Caco-2 (cell line): ENCODE data around the gene PRKAR1A. TPM values are rescaled to one million over a fixed set of nuclear protein-coding genes. Genes with fewer than 3 reads are reported as not detected.

ENCODE experiments used
- BruUV-seq: library from RNA; stranded (reverse); fragments of 400-500 nt; replicated peaks from 2 replicates; lab custom pipeline; 2021; lab: Mats Ljungman, UMichigan
- CTCF ChIA-PET: fragments of 300-600 bp; sonication (Branson Sonifier 250); formaldehyde crosslinking; loops from one replicate; lab custom pipeline; 2022; ENCODE audit warnings: antibody characterized with exemption; lab: Charles Lee
- POLR2A ChIA-PET: fragments of 300-600 bp; sonication (Branson Sonifier 250); formaldehyde crosslinking; loops from one replicate; lab custom pipeline; 2022; ENCODE audit warnings: antibody characterized with exemption; lab: Charles Lee
- DNase-seq, 2 experiments: peaks; one replicate each; pipeline versions ENCODE4 v3.0.0 to v3.0.0-alpha.2; 2020 to 2022
- H3K27me3 ChIP-seq: replicated peaks from 2 replicates; pipeline ENCODE4 v1.6.0; 2011; ENCODE audit warnings: low read length; ENCODE audit not compliant: control insufficient read depth, insufficient read depth
- H3K36me3 ChIP-seq: 2 replicates; pipeline ENCODE4 v1.5.1; 2011; ENCODE audit warnings: low read length; ENCODE audit not compliant: control insufficient read depth, insufficient read depth
- H3K4me1 ChIP-seq: fragments of 250-450 bp; sonication (Bioruptor Pico); 2 replicates; pipeline ENCODE4 v1.5.1; 2020; ENCODE audit warnings: mild to moderate bottlenecking
- H3K4me3 ChIP-seq: 2 replicates; pipeline ENCODE4 v1.5.1; 2011; ENCODE audit warnings: low read depth, mild to moderate bottlenecking, control low read depth, low read length
- H3K9me3 ChIP-seq: fragments of 250-450 bp; sonication (Bioruptor Pico); 2 replicates; pipeline ENCODE4 v1.5.1; 2020; ENCODE audit warnings: mild to moderate bottlenecking, moderate library complexity
- H3K27ac Mint-ChIP-seq: one replicate; pipeline ENCODE4 v1.8.0; 2022; ENCODE audit warnings: mixed read lengths; ENCODE audit not compliant: unreplicated experiment
- H3K27me3 Mint-ChIP-seq: one replicate; pipeline ENCODE4 v1.8.0; 2022; ENCODE audit warnings: mixed read lengths; ENCODE audit not compliant: insufficient read depth, unreplicated experiment
- H3K36me3 Mint-ChIP-seq: one replicate; pipeline ENCODE4 v1.8.0; 2022; ENCODE audit warnings: mild to moderate bottlenecking, mixed read lengths; ENCODE audit not compliant: insufficient read depth, unreplicated experiment
- H3K4me1 Mint-ChIP-seq: one replicate; pipeline ENCODE4 v1.8.0; 2022; ENCODE audit warnings: low read depth, mixed read lengths; ENCODE audit not compliant: unreplicated experiment
- H3K4me3 Mint-ChIP-seq: one replicate; pipeline ENCODE4 v1.8.0; 2022; ENCODE audit warnings: mild to moderate bottlenecking, moderate library complexity, mixed read lengths; ENCODE audit not compliant: unreplicated experiment
- H3K9me3 Mint-ChIP-seq: one replicate; pipeline ENCODE4 v1.8.0; 2022; ENCODE audit warnings: mixed read lengths; ENCODE audit not compliant: unreplicated experiment
- CTCF ChIP-seq, 2 experiments: fragments of 200-600 bp in 1 of 2; IDR thresholded peaks; 1 replicate in 1 of 2; 2 replicates in 1 of 2; pipeline versions ENCODE4 v1.5.1 to v1.8.0; 2011 to 2022; ENCODE audit warnings: antibody characterized with exemption in 1 of 2, control low read depth in 1 of 2, inconsistent platforms in 1 of 2, low read depth in 1 of 2, low read length in 1 of 2, mild to moderate bottlenecking in 1 of 2, moderate library complexity in 1 of 2; ENCODE audit not compliant: insufficient read depth in 1 of 2, severe bottlenecking in 1 of 2, unreplicated experiment in 1 of 2
- intact Hi-C: fragments of 100-400 bp; cut with micrococcal nuclease; formaldehyde crosslinking; loops from one replicate; pipeline ENCODE4 v1.10.0; 2022; ENCODE audit not compliant: unreplicated experiment
- total RNA-seq: library from RNA; stranded (reverse); gene quantifications from 2 replicates; pipeline ENCODE4 v1.2.3, GENCODE V29; 2022

The PRKAR1A gene
- total RNA-seq, 1 experiment from 2014 or later, result 160 TPM

GRCh38 chr17:68540981-68541380 is 28.8 kb downstream of the PRKAR1A start:
- Histone ChIP-seq H3K36me3 (peaks cover 4% of the 10 kb centered on the region; the same call in 1 of the 2 replicates), H3K27me3 (no peaks in the 10 kb centered on the region), H3K9me3 (no peaks in the 10 kb centered on the region), H3K4me1 (no peaks in the 10 kb centered on the region), H3K4me3 (no peak overlapping the region)
- no peak for TF ChIP-seq CTCF (IDR thresholded peaks at IDR 0.05; ENCODE audit: insufficient read depth in 1 of 2, low read depth in 1 of 2, low read length in 1 of 2, severe bottlenecking in 1 of 2, unreplicated experiment in 1 of 2)
- intact Hi-C loops, result no loop called here
- Mint-ChIP-seq H3K27ac (no peak overlapping the region), H3K4me1 (peaks cover 6% of the 10 kb centered on the region), H3K36me3 (peaks cover 43% of the 10 kb centered on the region), H3K27me3 (no peaks in the 10 kb centered on the region), H3K4me3 (no peak overlapping the region), H3K9me3 (no peaks in the 10 kb centered on the region)
- POLR2A ChIA-PET, result no interaction called here
- CTCF ChIA-PET, result no interaction called here
- DNase-seq, result no peak
- no TSS peak for BruUV-seq

- H3K36me3 ChIP-seq, result peaks cover 2% of the 10 kb centered on the region; the same call in 1 of the 2 replicates
- no peak overlapping the region for H3K4me3 ChIP-seq
- no peak overlapping the region for H3K4me3 Mint-ChIP-seq
- H3K36me3 Mint-ChIP-seq, result peaks cover 35% of the 10 kb centered on the region
- intact Hi-C loops, result no loop called here
- peaks cover 6% of the 10 kb centered on the region for H3K4me1 Mint-ChIP-seq
- POLR2A ChIA-PET, result no interaction called here
- no peaks in the 10 kb centered on the region for H3K27me3 ChIP-seq
- no peaks in the 10 kb centered on the region for H3K9me3 ChIP-seq
- CTCF ChIA-PET, result no interaction called here
- DNase-seq, result no peak
- no TSS peak for BruUV-seq
- H3K9me3 Mint-ChIP-seq, result no peaks in the 10 kb centered on the region
- H3K4me1 ChIP-seq, result no peaks in the 10 kb centered on the region
- H3K27me3 Mint-ChIP-seq, result no peaks in the 10 kb centered on the region
- no peak for TF ChIP-seq CTCF (IDR thresholded peaks at IDR 0.05; ENCODE audit: insufficient read depth in 1 of 2, low read depth in 1 of 2, low read length in 1 of 2, severe bottlenecking in 1 of 2, unreplicated experiment in 1 of 2)
- H3K27ac Mint-ChIP-seq, result no peak overlapping the region
These were observed 29.6 kb downstream of the PRKAR1A start for GRCh38 chr17:68541816-68542215.

- H3K27ac Mint-ChIP-seq, result peak overlapping the region; percentile 8
- ChIA-PET POLR2A (no interaction called here), CTCF (no interaction called here)
- no peaks in the 10 kb centered on the region for H3K4me1 ChIP-seq
- no peaks in the 10 kb centered on the region for H3K27me3 Mint-ChIP-seq
- H3K36me3 Mint-ChIP-seq, result peaks cover 26% of the 10 kb centered on the region
- no TSS peak for BruUV-seq
- peaks cover 6% of the 10 kb centered on the region for H3K4me1 Mint-ChIP-seq
- H3K36me3 ChIP-seq, result peaks cover 2% of the 10 kb centered on the region; the same call in 1 of the 2 replicates
- no peak overlapping the region for H3K4me3 ChIP-seq
- intact Hi-C loops, result no loop called here
- no peak overlapping the region for H3K4me3 Mint-ChIP-seq
- DNase-seq, result no peak
- H3K9me3 ChIP-seq, result no peaks in the 10 kb centered on the region
- TF ChIP-seq CTCF (IDR thresholded peaks at IDR 0.05; ENCODE audit: insufficient read depth in 1 of 2, low read depth in 1 of 2, low read length in 1 of 2, severe bottlenecking in 1 of 2, unreplicated experiment in 1 of 2), result no peak
- H3K27me3 ChIP-seq, result no peaks in the 10 kb centered on the region
- H3K9me3 Mint-ChIP-seq, result no peaks in the 10 kb centered on the region
These were observed 30.7 kb downstream of the PRKAR1A start for GRCh38 chr17:68542698-68543463.
